Glutamatergic neuron (in vitro differentiated cells): ENCODE data around the gene RNMT. TPM values are rescaled to one million over a fixed set of nuclear protein-coding genes. Genes with fewer than 3 reads are reported as not detected.

Experiments
- DNase-seq: peaks from one replicate; pipeline ENCODE4 v3.0.0; 2022
- H3K27ac Mint-ChIP-seq: one replicate; pipeline ENCODE4 v1.8.0; 2020; ENCODE audit warnings: mild to moderate bottlenecking, mixed read lengths, inconsistent platforms; ENCODE audit not compliant: unreplicated experiment
- H3K27me3 Mint-ChIP-seq: one replicate; pipeline ENCODE4 v1.8.0; 2020; ENCODE audit warnings: mild to moderate bottlenecking, moderate library complexity, mixed read lengths, inconsistent platforms; ENCODE audit not compliant: unreplicated experiment
- H3K36me3 Mint-ChIP-seq: one replicate; pipeline ENCODE4 v1.8.0; 2020; ENCODE audit warnings: mild to moderate bottlenecking, mixed read lengths, inconsistent platforms; ENCODE audit not compliant: unreplicated experiment
- H3K4me1 Mint-ChIP-seq: one replicate; pipeline ENCODE4 v1.8.0; 2020; ENCODE audit warnings: mild to moderate bottlenecking, low read depth, mixed read lengths, inconsistent platforms; ENCODE audit not compliant: unreplicated experiment
- H3K4me3 Mint-ChIP-seq: one replicate; pipeline ENCODE4 v1.8.0; 2020; ENCODE audit warnings: mild to moderate bottlenecking, mixed read lengths, inconsistent platforms; ENCODE audit not compliant: unreplicated experiment
- H3K9me3 Mint-ChIP-seq: one replicate; pipeline ENCODE4 v1.8.0; 2020; ENCODE audit warnings: mild to moderate bottlenecking, moderate library complexity, mixed read lengths, inconsistent platforms; ENCODE audit not compliant: unreplicated experiment
- total RNA-seq: library from RNA; stranded (reverse); fragmentation: NEBNext Ultra II Directional; extraction: Animal tissue kit (Norgen Biotek cat#: 25700); gene quantifications from one replicate; pipeline ENCODE4 v1.2.1, GENCODE V29; 2021; ENCODE audit not compliant: unreplicated experiment
- TF ChIP-seq, protein P1 (sequence below): fragments of 200-600 bp; sonication (generic); IDR thresholded peaks from one replicate; pipeline ENCODE4 v1.5.0; 2021; ENCODE audit not compliant: partially characterized antibody, unreplicated experiment

RNMT gene
- total RNA-seq, 1 donor from 2014 or later: 42.8 TPM

- Mint-ChIP-seq H3K27ac (no peak overlapping the region), H3K36me3 (no peaks in the 10 kb centered on the region), H3K27me3 (peaks cover 1% of the 10 kb centered on the region), H3K4me3 (no peak overlapping the region), H3K9me3 (no peaks in the 10 kb centered on the region), H3K4me1 (no peaks in the 10 kb centered on the region)
- TF ChIP-seq, protein P1, sequence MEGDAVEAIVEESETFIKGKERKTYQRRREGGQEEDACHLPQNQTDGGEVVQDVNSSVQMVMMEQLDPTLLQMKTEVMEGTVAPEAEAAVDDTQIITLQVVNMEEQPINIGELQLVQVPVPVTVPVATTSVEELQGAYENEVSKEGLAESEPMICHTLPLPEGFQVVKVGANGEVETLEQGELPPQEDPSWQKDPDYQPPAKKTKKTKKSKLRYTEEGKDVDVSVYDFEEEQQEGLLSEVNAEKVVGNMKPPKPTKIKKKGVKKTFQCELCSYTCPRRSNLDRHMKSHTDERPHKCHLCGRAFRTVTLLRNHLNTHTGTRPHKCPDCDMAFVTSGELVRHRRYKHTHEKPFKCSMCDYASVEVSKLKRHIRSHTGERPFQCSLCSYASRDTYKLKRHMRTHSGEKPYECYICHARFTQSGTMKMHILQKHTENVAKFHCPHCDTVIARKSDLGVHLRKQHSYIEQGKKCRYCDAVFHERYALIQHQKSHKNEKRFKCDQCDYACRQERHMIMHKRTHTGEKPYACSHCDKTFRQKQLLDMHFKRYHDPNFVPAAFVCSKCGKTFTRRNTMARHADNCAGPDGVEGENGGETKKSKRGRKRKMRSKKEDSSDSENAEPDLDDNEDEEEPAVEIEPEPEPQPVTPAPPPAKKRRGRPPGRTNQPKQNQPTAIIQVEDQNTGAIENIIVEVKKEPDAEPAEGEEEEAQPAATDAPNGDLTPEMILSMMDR: no peak
- no peak for DNase-seq
These were observed 67.3 kb downstream of the RNMT start for GRCh38 chr18:13793819-13794218.

GRCh38 chr18:13796515-13796914 lies 70.0 kb downstream of the RNMT start:
- Mint-ChIP-seq H3K4me3 (no peak overlapping the region), H3K27ac (no peak overlapping the region), H3K9me3 (no peaks in the 10 kb centered on the region), H3K27me3 (peaks cover 1% of the 10 kb centered on the region), H3K36me3 (no peaks in the 10 kb centered on the region), H3K4me1 (no peaks in the 10 kb centered on the region)
- DNase-seq: no peak
- TF ChIP-seq, protein P1: no peak

- DNase-seq: no peak
- no peaks in the 10 kb centered on the region for H3K4me1 Mint-ChIP-seq
- no peaks in the 10 kb centered on the region for H3K36me3 Mint-ChIP-seq
- no peak overlapping the region for H3K4me3 Mint-ChIP-seq
- H3K9me3 Mint-ChIP-seq: no peaks in the 10 kb centered on the region
- TF ChIP-seq, protein P1: no peak
- H3K27me3 Mint-ChIP-seq: peaks cover 1% of the 10 kb centered on the region
- H3K27ac Mint-ChIP-seq: no peak overlapping the region
These were observed 70.7 kb downstream of the RNMT start for GRCh38 chr18:13797157-13797611.

DNA sequence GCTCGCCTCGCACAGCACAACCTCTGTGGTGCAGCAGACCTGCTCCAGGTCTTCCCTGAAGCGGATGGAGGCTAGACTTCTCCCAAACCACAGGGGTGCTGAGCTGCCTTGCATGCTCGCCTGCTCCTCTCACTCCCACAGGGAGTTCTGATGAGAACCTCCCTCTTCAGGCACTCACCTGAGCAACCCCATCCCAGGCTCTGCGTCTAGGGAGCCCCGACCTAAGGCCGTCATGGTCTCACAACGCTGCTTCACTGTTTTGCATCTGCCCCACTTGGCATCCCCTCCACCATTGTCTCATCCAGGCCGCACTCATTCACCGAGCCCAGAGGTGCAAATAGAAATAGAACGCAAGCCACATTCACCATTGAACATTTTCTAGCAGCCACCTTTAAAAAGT lies 72.9 kb downstream of the RNMT start:
- H3K27me3 Mint-ChIP-seq: peaks cover 1% of the 10 kb centered on the region
- no peak overlapping the region for H3K27ac Mint-ChIP-seq
- TF ChIP-seq, protein P1: no peak
- no peaks in the 10 kb centered on the region for H3K4me1 Mint-ChIP-seq
- H3K9me3 Mint-ChIP-seq: peaks cover 2% of the 10 kb centered on the region
- H3K4me3 Mint-ChIP-seq: no peak overlapping the region
- H3K36me3 Mint-ChIP-seq: no peaks in the 10 kb centered on the region
- no peak for DNase-seq

GRCh38 chr18:13800505-13801259 lies 74.2 kb downstream of the RNMT start:
- TF ChIP-seq, protein P1: no peak
- peak overlapping the region; percentile 41 for H3K27ac Mint-ChIP-seq
- no peaks in the 10 kb centered on the region for H3K4me1 Mint-ChIP-seq
- DNase-seq: peak; percentile 77
- H3K9me3 Mint-ChIP-seq: peaks cover 2% of the 10 kb centered on the region
- H3K4me3 Mint-ChIP-seq: peak overlapping the region; percentile 90
- peaks cover 1% of the 10 kb centered on the region for H3K27me3 Mint-ChIP-seq
- no peaks in the 10 kb centered on the region for H3K36me3 Mint-ChIP-seq
